NK-92 (cell line): ENCODE measurements around the gene KCND2.

Source experiments
- DNase-seq: peaks from one replicate; lab custom pipeline; 2025; ENCODE audit not compliant: unreplicated experiment; lab: John Stamatoyannopoulos, UW

KCND2 gene

DNA sequence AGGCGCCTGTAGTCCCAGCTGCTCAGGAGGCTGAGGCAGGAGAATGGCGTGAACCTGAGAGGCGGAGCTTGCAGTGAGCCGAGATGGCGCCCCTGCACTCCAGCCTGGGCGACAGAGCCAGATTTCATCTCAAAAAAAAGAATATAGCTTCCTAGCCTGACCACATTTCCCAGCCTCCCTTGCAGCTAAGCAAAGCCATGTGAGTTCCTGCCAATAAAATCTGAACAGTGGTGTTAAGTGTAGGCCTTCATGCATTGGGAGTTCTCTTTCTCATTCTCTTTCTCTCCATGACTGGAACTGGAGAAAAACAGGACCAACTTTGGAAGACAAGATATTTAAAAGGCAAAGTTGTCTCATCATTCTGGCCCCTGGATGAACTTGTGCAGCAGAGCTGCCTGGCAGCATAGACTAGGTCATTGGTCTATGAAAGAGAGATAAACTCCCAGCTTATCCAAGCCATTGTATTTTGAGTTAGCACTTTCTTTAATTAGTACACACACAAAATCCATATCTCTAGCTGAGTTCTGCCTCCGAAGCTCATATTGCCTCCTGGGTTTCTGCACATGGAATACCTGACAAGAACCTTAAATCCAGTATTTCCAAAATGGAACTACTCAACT lies 524.2 kb downstream of the KCND2 start:
- no peak for DNase-seq

DNA sequence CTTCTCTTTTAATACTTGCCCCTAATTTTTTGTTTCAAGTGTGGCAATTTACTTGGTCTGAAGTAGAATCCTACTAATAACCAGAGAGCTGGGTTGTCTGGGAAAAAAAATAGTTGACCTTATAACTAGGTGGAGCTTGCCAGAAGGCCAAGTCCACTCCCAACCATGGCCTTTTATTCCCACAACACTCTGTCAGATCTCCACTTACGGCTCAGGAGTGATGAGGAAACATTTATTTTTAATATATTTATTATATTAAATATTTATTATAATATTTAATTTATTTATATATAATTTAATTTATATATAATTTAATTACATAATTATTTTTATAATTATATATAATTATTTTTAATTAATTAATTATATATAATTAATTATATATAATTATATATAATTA lies 526.2 kb downstream of the KCND2 start:
- DNase-seq: no peak
